ENCODE data around the gene MATK. TPM values are rescaled to one million over a fixed set of nuclear protein-coding genes. Genes with fewer than 3 reads are reported as not detected.

The MATK gene
- total RNA-seq, 2 experiments from 2014 or later = 9.1 to 9.4 TPM

GRCh38 chr19:3834349-3835054, 48.3 kb upstream of the MATK start:
- ATAC-seq (ENCODE audit: poor library complexity) (no peak), DNase-seq (no peak)
- H3K27ac ChIP-seq (ENCODE audit: low read depth in 1 of 2, low read length in 2 of 2) = no peak overlapping the region
- intact Hi-C loops (cut with DNase I, micrococcal nuclease) = no loop called here
- H3K4me3 ChIP-seq (ENCODE audit: low read length) = no peak overlapping the region
- no peaks in the 10 kb centered on the region for H3K36me3 ChIP-seq (ENCODE audit: insufficient read depth, low read length)
- TF ChIP-seq CTCF (IDR thresholded peaks at IDR 0.05) = no peak
- no peak overlapping the region for H3K4me3 Mint-ChIP-seq
- no peaks in the 10 kb centered on the region for H3K27me3 Mint-ChIP-seq
- peaks cover 5% of the 10 kb centered on the region for H3K4me1 ChIP-seq (ENCODE audit: insufficient read depth, low read length)
- H3K4me1 Mint-ChIP-seq (ENCODE audit: low read depth) = no peaks in the 10 kb centered on the region
- H3K27me3 ChIP-seq (ENCODE audit: control insufficient read depth in 1 of 2, insufficient read depth in 2 of 2, low read length in 2 of 2) = no peaks in the 10 kb centered on the region
- ChIA-PET POLR2A (no interaction called here), CTCF (no interaction called here)
- no peaks in the 10 kb centered on the region for H3K9me3 Mint-ChIP-seq
- no peak overlapping the region for H3K27ac Mint-ChIP-seq
- H3K36me3 Mint-ChIP-seq (ENCODE audit: low read depth) = no peaks in the 10 kb centered on the region
- no peaks in the 10 kb centered on the region for H3K9me3 ChIP-seq (ENCODE audit: control insufficient read depth in 1 of 2, insufficient read depth in 1 of 2, low read length in 2 of 2)

- Histone ChIP-seq H3K27me3 (ENCODE audit: control insufficient read depth in 1 of 2, insufficient read depth in 2 of 2, low read length in 2 of 2) (no peaks in the 10 kb centered on the region), H3K27ac (ENCODE audit: low read depth in 1 of 2, low read length in 2 of 2) (no peak overlapping the region), H3K4me1 (ENCODE audit: insufficient read depth, low read length) (peaks cover 5% of the 10 kb centered on the region), H3K9me3 (ENCODE audit: control insufficient read depth in 1 of 2, insufficient read depth in 1 of 2, low read length in 2 of 2) (no peaks in the 10 kb centered on the region), H3K4me3 (ENCODE audit: low read length) (no peak overlapping the region), H3K36me3 (ENCODE audit: insufficient read depth, low read length) (no peaks in the 10 kb centered on the region)
- ChIA-PET CTCF (no interaction called here), POLR2A (no interaction called here)
- Mint-ChIP-seq H3K4me3 (no peak overlapping the region), H3K27ac (no peak overlapping the region), H3K4me1 (ENCODE audit: low read depth) (no peaks in the 10 kb centered on the region), H3K27me3 (no peaks in the 10 kb centered on the region), H3K9me3 (no peaks in the 10 kb centered on the region), H3K36me3 (ENCODE audit: low read depth) (no peaks in the 10 kb centered on the region)
- TF ChIP-seq CTCF (IDR thresholded peaks at IDR 0.05) = no peak
- ATAC-seq (ENCODE audit: poor library complexity) (no peak), DNase-seq (no peak)
- intact Hi-C loops (cut with DNase I, micrococcal nuclease) = no loop called here
Measured at GRCh38 chr19:3833578-3834348, 47.6 kb upstream of the MATK start.

- no peaks in the 10 kb centered on the region for H3K9me3 ChIP-seq (ENCODE audit: control insufficient read depth in 1 of 2, insufficient read depth in 1 of 2, low read length in 2 of 2)
- no peaks in the 10 kb centered on the region for H3K36me3 ChIP-seq (ENCODE audit: insufficient read depth, low read length)
- no peaks in the 10 kb centered on the region for H3K4me1 Mint-ChIP-seq (ENCODE audit: low read depth)
- peaks cover 3% of the 10 kb centered on the region for H3K4me1 ChIP-seq (ENCODE audit: insufficient read depth, low read length)
- H3K27ac Mint-ChIP-seq = no peak overlapping the region
- intact Hi-C loops (cut with DNase I, micrococcal nuclease) = no loop called here
- no peak overlapping the region for H3K4me3 Mint-ChIP-seq
- H3K27ac ChIP-seq (ENCODE audit: low read depth in 1 of 2, low read length in 2 of 2) = no peak overlapping the region
- no peaks in the 10 kb centered on the region for H3K27me3 ChIP-seq (ENCODE audit: control insufficient read depth in 1 of 2, insufficient read depth in 2 of 2, low read length in 2 of 2)
- CTCF ChIA-PET = no interaction called here
- H3K27me3 Mint-ChIP-seq = no peaks in the 10 kb centered on the region
- TF ChIP-seq CTCF (IDR thresholded peaks at IDR 0.05) = no peak
- H3K36me3 Mint-ChIP-seq (ENCODE audit: low read depth) = no peaks in the 10 kb centered on the region
- no peak overlapping the region for H3K4me3 ChIP-seq (ENCODE audit: low read length)
- ATAC-seq (ENCODE audit: poor library complexity) (no peak), DNase-seq (no peak)
- POLR2A ChIA-PET = interaction anchor here (1.2 kb wide), 1 partner anchor 20 kb away, joined by 4 read pairs; no protein-coding TSS in a partner anchor
- H3K9me3 Mint-ChIP-seq = no peaks in the 10 kb centered on the region
Measured at GRCh38 chr19:3832001-3832400, 45.8 kb upstream of the MATK start.
